ENCODE results near the gene PRR5L.

- TF ChIP-seq CTCF (IDR thresholded peaks at IDR 0.05) (no peak), POLR2A (IDR thresholded peaks at IDR 0.05) (no peak)
Measured at GRCh38 chr11:36436064-36436463, 140.0 kb downstream of the PRR5L start.

Measured in thyroid gland (tissue), 4 donors.